ENCODE results near the gene GNPNAT1.
"Not testable (repeated sequence)": the region's sequence is repeated elsewhere in the genome, so short reads cannot be mapped to it uniquely, and the experiment has no call there.

GRCh38 chr14:52727509-52727908, 63.9 kb downstream of the GNPNAT1 start:
- not testable (repeated sequence) for TF ChIP-seq CTCF, POLR2A (IDR thresholded peaks at IDR 0.05)
